Endometrium (tissue), 2 donors: ENCODE results near the gene CABLES1.

Experiments used
- FAIRE-seq: peaks from 2 replicates; lab custom pipeline; 2012; peaks lifted over from hg19 to GRCh38; lab: Jason Lieb, UNC
- donor health status: control.
- donor health status: control.

CABLES1 gene

GRCh38 chr18:23169673-23170044 lies 34.4 kb downstream of the CABLES1 start:
- no peak for FAIRE-seq

- no peak for FAIRE-seq
These were observed 34.9 kb downstream of the CABLES1 start for GRCh38 chr18:23170137-23170536.

- FAIRE-seq, result no peak
These were observed 36.4 kb downstream of the CABLES1 start for GRCh38 chr18:23171581-23172156.

GRCh38 chr18:23172591-23173380 lies 37.5 kb downstream of the CABLES1 start:
- FAIRE-seq, result no peak

- FAIRE-seq, result no peak
These were observed 38.6 kb downstream of the CABLES1 start for GRCh38 chr18:23173912-23174311.

GRCh38 chr18:23176701-23177432 lies 41.6 kb downstream of the CABLES1 start:
- no peak for FAIRE-seq

GRCh38 chr18:23177433-23178072 lies 42.3 kb downstream of the CABLES1 start:
- FAIRE-seq, result no peak

- no peak for FAIRE-seq
These were observed 42.9 kb downstream of the CABLES1 start for GRCh38 chr18:23178201-23178600.

GRCh38 chr18:23178661-23179081 lies 43.4 kb downstream of the CABLES1 start:
- FAIRE-seq, result no peak

- FAIRE-seq, result no peak
These were observed 44.1 kb downstream of the CABLES1 start for GRCh38 chr18:23179416-23179815.

GRCh38 chr18:23181547-23181946 lies 46.3 kb downstream of the CABLES1 start:
- FAIRE-seq, result no peak

- FAIRE-seq, result no peak
These were observed 47.3 kb downstream of the CABLES1 start for GRCh38 chr18:23182606-23183005.

- FAIRE-seq, result no peak
These were observed 48.3 kb downstream of the CABLES1 start for GRCh38 chr18:23183411-23184150.

GRCh38 chr18:23186781-23187180 lies 51.5 kb downstream of the CABLES1 start:
- no peak for FAIRE-seq

- no peak for FAIRE-seq
These were observed 52.9 kb downstream of the CABLES1 start for GRCh38 chr18:23188068-23188760.

- no peak for FAIRE-seq
These were observed 53.8 kb downstream of the CABLES1 start for GRCh38 chr18:23189099-23189498.

GRCh38 chr18:23189768-23190661 lies 54.7 kb downstream of the CABLES1 start:
- FAIRE-seq, result no peak

- no peak for FAIRE-seq
These were observed 55.9 kb downstream of the CABLES1 start for GRCh38 chr18:23191232-23191631.

GRCh38 chr18:23193742-23194141 lies 58.5 kb downstream of the CABLES1 start:
- FAIRE-seq, result no peak
